Measurements from ENCODE around the gene WDR33.
"Not testable (repeated sequence)": the region's sequence is repeated elsewhere in the genome, so short reads cannot be mapped to it uniquely, and the experiment has no call there.

The WDR33 gene

GRCh38 chr2:127807678-127808353 is 3.2 kb downstream of the WDR33 start:
- DNase-seq: no peak

GRCh38 chr2:127806860-127807259 is 4.1 kb downstream of the WDR33 start:
- not testable (repeated sequence) for DNase-seq

- no peak for DNase-seq
These were observed 5.5 kb downstream of the WDR33 start for GRCh38 chr2:127805491-127805890.

- DNase-seq: no peak
These were observed 11.0 kb downstream of the WDR33 start for GRCh38 chr2:127799926-127800325.

GRCh38 chr2:127796389-127796788 is 14.6 kb downstream of the WDR33 start:
- no peak for DNase-seq

DNA sequence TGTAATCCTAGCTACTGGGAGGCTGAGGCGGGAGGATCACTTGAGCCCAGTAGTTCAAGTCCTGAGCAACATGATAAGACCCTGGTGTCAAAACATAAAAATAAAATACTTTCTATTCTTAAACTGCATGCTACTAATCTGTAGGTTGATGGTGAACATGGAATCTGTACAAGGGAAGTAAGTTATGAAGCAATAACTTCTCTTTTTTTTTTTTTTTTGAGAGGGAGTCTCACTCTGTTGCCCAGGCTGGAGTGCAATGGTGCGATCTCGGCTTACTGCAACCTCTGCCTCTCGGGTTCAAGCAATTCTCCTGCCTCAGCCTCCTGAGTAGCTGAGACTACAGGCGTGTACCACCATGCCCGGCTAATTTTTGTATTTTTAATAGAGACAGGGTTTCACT is 16.1 kb downstream of the WDR33 start:
- not testable (repeated sequence) for DNase-seq

DNA sequence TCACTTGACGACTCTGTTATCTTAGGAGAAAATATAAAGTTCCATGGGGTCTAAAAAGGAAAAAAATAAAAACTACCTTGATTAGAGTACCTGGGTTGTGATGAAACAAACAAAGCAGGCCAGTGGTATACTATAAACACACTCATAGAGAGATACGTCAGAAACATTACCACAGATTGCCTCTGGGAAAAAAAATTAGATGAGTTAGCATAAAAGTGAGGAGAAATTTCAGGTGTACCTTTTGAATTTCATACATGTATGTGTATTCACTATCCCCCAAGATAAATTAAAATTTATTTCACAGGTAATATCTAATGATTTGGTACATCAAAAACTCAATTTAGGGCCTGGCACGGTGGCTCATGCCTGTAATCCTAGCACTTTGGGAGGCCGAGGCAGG is 18.2 kb downstream of the WDR33 start:
- DNase-seq: no peak

DNA sequence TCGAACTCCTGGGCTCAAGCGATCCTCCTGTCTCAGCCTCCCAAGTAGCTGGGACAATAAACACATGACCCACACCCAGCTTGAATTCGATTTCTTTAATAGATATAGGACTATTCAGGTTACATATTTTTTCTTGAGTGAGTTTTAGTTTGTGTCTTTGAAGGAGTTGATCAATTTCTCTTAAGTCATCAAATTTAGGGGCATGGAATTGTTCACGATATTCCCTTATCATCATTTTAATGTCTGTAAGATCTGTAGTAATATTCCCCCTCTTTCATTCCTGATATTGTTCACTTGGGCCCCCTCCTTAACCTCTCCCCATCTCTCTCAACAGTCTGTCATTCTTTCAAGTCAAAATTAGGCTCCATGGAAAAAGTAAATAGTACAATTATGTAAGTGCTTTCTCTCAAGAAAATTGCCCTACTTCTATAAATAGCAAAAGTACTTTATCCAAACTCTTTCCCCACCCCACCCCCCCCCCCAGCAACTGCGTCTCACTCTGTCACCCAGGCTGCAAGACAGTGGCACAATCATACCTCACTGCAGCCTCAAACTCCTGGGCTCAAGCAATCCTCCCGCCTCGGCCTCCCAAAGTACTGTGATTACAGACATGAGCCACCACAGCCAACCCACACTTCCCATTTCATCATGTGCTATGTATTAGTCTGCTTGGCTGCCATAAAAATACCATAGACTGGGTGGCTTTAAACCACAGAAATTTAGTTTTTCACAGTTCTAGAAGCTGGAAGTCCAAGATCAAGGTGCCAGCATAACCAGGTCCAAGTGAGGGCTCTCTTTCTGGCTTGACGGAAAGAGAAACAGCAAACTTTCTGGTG is 20.1 kb downstream of the WDR33 start:
- DNase-seq: no peak

GRCh38 chr2:127786048-127786809 is 24.7 kb downstream of the WDR33 start:
- DNase-seq: no peak

- no peak for DNase-seq
These were observed 25.9 kb downstream of the WDR33 start for GRCh38 chr2:127784965-127785518.

GRCh38 chr2:127783101-127783500 is 27.9 kb downstream of the WDR33 start:
- DNase-seq: no peak

- no peak for DNase-seq
These were observed 32.1 kb downstream of the WDR33 start for GRCh38 chr2:127778850-127779249.

- DNase-seq: no peak
These were observed 32.5 kb downstream of the WDR33 start for GRCh38 chr2:127778447-127778846.

DNA sequence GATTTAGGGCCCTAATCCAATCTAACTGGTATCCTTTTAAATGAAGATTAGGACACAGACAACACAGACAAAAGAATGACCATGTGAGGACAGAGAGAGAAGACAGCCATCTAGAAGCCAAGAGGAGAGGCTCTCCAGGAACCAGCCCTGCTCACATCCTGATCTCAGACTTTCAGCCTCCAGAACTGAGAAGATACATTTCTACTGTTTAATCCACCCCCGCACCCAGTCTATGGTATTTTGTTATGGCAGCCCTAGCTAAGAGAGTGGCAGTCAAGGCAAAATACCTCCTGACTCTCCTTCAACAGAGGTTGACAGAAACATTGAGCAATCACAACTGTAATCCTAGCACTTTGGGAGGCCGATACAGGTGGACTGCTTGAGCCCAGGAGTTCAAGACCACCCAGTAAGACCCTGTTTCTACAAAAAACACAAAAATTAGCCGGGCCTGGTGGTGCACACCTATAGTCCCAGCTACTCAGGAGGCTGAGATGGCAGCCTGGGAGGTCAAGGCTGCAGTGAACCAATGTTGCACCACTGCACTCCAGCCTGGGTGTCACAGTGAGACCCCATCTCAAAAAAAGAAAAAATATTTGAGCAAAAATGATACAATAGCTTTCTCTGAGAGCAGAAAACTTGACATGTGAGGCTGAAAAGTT is 34.7 kb downstream of the WDR33 start:
- DNase-seq: no peak

- DNase-seq: no peak
These were observed 39.2 kb downstream of the WDR33 start for GRCh38 chr2:127771756-127772155.

DNA sequence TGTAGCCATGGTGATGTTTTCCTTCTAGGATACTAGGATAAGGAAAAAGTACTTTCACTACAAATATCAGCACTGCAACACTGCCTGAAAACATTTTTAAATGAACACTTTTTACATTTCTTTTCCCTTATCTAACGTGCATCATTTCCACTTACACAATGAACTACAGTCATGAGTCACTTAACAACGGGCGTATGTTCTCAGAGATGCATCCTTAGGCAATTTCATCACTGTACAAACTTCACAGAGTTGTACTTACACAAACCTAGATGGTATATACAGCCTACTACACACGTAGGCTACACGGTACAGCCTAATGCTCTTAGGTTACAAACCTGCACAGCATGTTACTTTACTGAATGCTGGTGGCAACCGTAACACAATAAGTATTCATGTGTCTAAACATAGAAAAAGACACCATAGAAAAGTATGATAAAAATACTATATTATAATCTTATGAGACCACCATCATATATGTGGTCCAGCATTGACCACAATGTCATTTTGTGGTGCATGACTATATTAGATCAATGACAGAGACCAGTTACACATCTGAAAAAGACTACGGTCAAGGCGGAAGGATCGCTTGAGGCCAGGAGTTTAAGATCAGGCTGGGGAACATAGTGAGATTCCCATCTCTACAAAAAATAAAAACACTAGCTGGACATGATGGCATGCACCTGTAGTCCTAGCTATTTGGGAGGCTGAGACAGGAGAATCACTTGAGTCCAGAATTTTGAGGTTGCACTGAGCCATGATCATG is 39.8 kb downstream of the WDR33 start:
- no peak for DNase-seq

DNA sequence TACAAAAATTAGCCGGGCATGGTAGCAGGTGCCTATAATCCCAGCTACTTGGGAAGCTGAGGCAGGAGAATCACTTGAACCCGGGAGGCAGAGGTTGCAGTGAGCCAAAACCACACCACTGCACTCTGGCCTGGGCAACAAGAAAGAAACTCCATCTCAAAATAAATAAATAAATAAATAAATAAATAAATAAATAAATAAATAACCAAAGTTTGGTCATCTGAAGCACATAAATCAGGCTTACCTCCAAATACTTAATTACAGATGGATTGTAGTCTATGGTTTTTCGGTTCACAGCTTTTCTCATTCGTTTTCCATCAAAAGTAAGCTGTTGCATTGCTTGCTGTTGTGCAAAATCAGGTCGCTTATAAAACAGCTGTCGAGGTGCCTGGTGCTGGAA is 40.4 kb downstream of the WDR33 start:
- not testable (repeated sequence) for DNase-seq

DNA sequence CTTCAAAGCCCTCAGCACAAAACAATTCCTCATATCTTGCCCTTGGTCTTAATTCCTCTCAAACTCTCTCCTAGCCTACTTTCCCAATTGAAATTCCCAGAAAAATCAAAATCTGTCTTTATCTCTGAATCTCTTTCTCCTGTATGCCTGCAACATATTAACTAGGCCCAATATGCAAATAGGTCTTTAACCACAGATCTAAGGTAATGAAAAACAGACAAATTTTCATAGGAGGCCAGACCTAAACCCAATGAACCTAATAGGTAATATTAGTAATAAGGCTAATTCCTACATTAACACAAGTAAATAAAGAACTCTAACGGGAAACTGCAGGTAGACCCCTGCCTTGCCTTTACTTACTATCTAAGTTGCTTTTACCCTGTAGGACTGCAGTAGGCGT is 41.4 kb downstream of the WDR33 start:
- DNase-seq: no peak

GRCh38 chr2:127768775-127769479 is 42.0 kb downstream of the WDR33 start:
- no peak for DNase-seq

- no peak for DNase-seq
These were observed 47.2 kb downstream of the WDR33 start for GRCh38 chr2:127763776-127764175.

GRCh38 chr2:127762846-127763245 is 48.1 kb downstream of the WDR33 start:
- no peak for DNase-seq

All from stimulated activated CD4-positive, alpha-beta T cell treated with anti-CD3 and anti-CD28 coated beads, Interleukin-2, amount 100 ng/mL, for 48 hours (primary cell).